Suprapubic skin (tissue), 4 donors: ENCODE data around the gene EPB41L2. TPM values are rescaled to one million over a fixed set of nuclear protein-coding genes. Genes with fewer than 3 reads are reported as not detected.

Source experiments
- DNase-seq, 2 donors: peaks; one replicate each; pipeline ENCODE4 v3.0.0-alpha.2; 2019; ENCODE audit warnings: low spot score in 2 of 2
- H3K27ac ChIP-seq: fragments of 200-600 bp; sonication (generic); one replicate; pipeline ENCODE4 v1.5.1; 2019
- H3K27me3 ChIP-seq: fragments of 200-600 bp; sonication (generic); one replicate; pipeline ENCODE4 v1.5.1; 2019
- H3K36me3 ChIP-seq: fragments of 200-600 bp; sonication (generic); one replicate; pipeline ENCODE4 v1.5.1; 2019
- H3K4me1 ChIP-seq: fragments of 200-600 bp; sonication (generic); one replicate; pipeline ENCODE4 v1.5.1; 2019
- H3K4me3 ChIP-seq: fragments of 200-600 bp; sonication (generic); one replicate; pipeline ENCODE4 v1.5.1; 2019; ENCODE audit warnings: mild to moderate bottlenecking
- H3K9me3 ChIP-seq: fragments of 200-600 bp; sonication (generic); one replicate; pipeline ENCODE4 v1.5.1; 2019
- EP300 ChIP-seq: sonication (generic); formaldehyde crosslinking; IDR thresholded peaks from one replicate; pipeline ENCODE4 v1.6.1; 2017; ENCODE audit warnings: antibody characterized with exemption
- POLR2A ChIP-seq, 2 donors: fragments of 450-650 bp; IDR thresholded peaks; one replicate each; pipeline ENCODE4 v1.6.1; 2017; ENCODE audit warnings: antibody characterized with exemption in 2 of 2, mild to moderate bottlenecking in 2 of 2, moderate library complexity in 2 of 2
- POLR2AphosphoS5 ChIP-seq, 3 donors: sonication (generic); formaldehyde crosslinking; IDR thresholded peaks; one replicate each; pipeline ENCODE4 v1.6.1; 2017; ENCODE audit warnings: antibody characterized with exemption in 3 of 3
- WGBS: methylation state at CpG from one replicate; pipeline ENCODE4 v1.1.5; 2018; 5-methylcytosine and 5-hydroxymethylcytosine counted together
- total RNA-seq, 4 donors: library from RNA; depleted of rRNA; stranded (reverse); fragments of >200 nt; gene quantifications; one replicate each; pipeline ENCODE4 v1.1.0, GENCODE V29; 2016
- TF ChIP-seq, protein P1 (sequence below), 2 donors: fragments of 200-600 bp in 1 of 2; fragments of 450-650 bp in 1 of 2; sonication (generic) in 1 of 2; IDR thresholded peaks; one replicate each; pipeline ENCODE4 v1.5.1; 2016 to 2019; ENCODE audit warnings: antibody characterized with exemption in 2 of 2, mild to moderate bottlenecking in 1 of 2, moderate library complexity in 1 of 2

The EPB41L2 gene
- total RNA-seq, 4 donors from 2014 or later, result 11.4 to 26.8 (median 15.4) TPM

DNA sequence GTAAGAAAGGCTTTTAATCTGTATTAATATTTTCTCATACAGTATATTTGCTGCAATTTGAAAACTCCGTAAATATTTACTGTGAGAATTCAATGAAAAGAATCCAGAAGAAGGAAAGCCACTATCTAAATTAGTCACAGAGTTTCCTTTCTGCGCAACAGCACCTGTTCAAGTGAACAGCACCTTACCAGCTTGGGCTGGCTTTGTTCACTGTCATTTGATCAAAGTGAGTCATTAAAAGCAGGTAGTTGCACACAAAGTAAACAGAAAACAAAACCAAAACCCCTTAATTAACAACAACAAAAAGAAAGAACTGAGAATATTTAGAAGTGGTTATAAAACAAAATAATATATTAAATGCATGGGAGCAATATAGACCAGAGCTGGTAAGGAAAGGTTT lies 223.0 kb downstream of the EPB41L2 start:
- H3K27me3 ChIP-seq, result no peaks in the 10 kb centered on the region
- H3K9me3 ChIP-seq, result no peaks in the 10 kb centered on the region
- H3K36me3 ChIP-seq, result no peaks in the 10 kb centered on the region
- H3K27ac ChIP-seq, result no peak overlapping the region
- peaks cover 8% of the 10 kb centered on the region for H3K4me1 ChIP-seq
- 94% methylated on average over 2 of the region's 2 CpGs for WGBS
- DNase-seq, result no peak
- TF ChIP-seq POLR2A (IDR thresholded peaks at IDR 0.05) (no peak), POLR2AphosphoS5 (IDR thresholded peaks at IDR 0.05) (no peak), EP300 (no peak)
- TF ChIP-seq, protein P1, sequence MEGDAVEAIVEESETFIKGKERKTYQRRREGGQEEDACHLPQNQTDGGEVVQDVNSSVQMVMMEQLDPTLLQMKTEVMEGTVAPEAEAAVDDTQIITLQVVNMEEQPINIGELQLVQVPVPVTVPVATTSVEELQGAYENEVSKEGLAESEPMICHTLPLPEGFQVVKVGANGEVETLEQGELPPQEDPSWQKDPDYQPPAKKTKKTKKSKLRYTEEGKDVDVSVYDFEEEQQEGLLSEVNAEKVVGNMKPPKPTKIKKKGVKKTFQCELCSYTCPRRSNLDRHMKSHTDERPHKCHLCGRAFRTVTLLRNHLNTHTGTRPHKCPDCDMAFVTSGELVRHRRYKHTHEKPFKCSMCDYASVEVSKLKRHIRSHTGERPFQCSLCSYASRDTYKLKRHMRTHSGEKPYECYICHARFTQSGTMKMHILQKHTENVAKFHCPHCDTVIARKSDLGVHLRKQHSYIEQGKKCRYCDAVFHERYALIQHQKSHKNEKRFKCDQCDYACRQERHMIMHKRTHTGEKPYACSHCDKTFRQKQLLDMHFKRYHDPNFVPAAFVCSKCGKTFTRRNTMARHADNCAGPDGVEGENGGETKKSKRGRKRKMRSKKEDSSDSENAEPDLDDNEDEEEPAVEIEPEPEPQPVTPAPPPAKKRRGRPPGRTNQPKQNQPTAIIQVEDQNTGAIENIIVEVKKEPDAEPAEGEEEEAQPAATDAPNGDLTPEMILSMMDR (IDR thresholded peaks at IDR 0.05), result no peak
- no peak overlapping the region for H3K4me3 ChIP-seq

DNA sequence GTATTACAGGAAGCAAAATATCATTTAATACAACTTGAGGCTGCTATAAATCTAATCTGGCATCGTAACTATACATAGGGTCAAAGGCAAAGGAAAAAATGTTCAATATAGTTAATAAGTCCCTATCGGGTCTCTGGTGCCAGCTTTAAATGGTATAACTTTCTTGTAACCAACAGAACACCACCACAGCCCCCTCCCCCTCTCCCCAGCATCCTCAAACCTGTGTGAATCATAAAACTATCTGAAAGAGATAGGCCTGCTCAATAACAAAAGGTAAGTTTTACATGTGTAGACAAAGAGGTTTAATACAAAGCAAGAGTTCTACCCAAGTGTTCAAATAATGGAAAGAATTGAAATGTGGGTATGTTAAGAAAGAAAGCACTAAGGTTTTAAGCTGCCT lies 223.7 kb downstream of the EPB41L2 start:
- WGBS, result 91% methylated on average over 2 of the region's 2 CpGs
- no peak overlapping the region for H3K4me3 ChIP-seq
- TF ChIP-seq POLR2AphosphoS5 (IDR thresholded peaks at IDR 0.05), result no peak

DNA sequence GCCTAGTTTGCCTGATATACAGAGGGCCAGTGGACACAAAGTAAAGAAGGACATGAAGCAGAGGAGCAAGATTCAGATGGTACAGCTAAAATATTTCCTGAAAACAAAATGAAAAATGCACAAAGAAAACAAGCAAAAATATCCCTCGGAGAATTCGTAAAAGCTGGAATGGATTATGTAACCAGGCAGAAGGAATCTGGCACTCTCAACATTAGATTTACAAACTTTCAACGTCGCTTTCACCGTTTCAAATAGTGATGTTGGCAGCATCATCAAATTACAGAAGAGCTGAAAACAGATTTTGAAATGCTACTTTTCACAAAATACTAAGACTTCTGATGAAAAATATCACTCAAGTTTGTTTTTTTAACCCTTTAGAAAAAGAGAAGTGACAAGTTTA lies 224.1 kb downstream of the EPB41L2 start:
- no peak for DNase-seq
- 65% methylated on average over 5 of the region's 5 CpGs for WGBS
- no peak overlapping the region for H3K4me3 ChIP-seq
- H3K27ac ChIP-seq, result no peak overlapping the region
- H3K4me1 ChIP-seq, result peaks cover 8% of the 10 kb centered on the region
- H3K27me3 ChIP-seq, result no peaks in the 10 kb centered on the region
- no peaks in the 10 kb centered on the region for H3K36me3 ChIP-seq
- no peaks in the 10 kb centered on the region for H3K9me3 ChIP-seq
- no peak for TF ChIP-seq POLR2AphosphoS5 (IDR thresholded peaks at IDR 0.05)
- no peak for TF ChIP-seq POLR2A (IDR thresholded peaks at IDR 0.05)
- TF ChIP-seq EP300, result no peak

More for the DNA sequence above, 223.7 kb downstream of the EPB41L2 start:
- Histone ChIP-seq H3K9me3 (no peaks in the 10 kb centered on the region), H3K27me3 (no peaks in the 10 kb centered on the region), H3K27ac (no peak overlapping the region), H3K4me1 (peaks cover 8% of the 10 kb centered on the region), H3K36me3 (no peaks in the 10 kb centered on the region)
- no peak for DNase-seq

GRCh38 chr6:130838250-130838860 lies 224.7 kb downstream of the EPB41L2 start:
- no peak for TF ChIP-seq POLR2AphosphoS5 (IDR thresholded peaks at IDR 0.05)
- no peak for TF ChIP-seq POLR2A (IDR thresholded peaks at IDR 0.05)
- no peak for TF ChIP-seq EP300
- TF ChIP-seq, protein P1 (IDR thresholded peaks at IDR 0.05), result no peak
- no peak for DNase-seq
- Histone ChIP-seq H3K4me3 (no peak overlapping the region), H3K9me3 (no peaks in the 10 kb centered on the region), H3K4me1 (peaks cover 8% of the 10 kb centered on the region), H3K27ac (no peak overlapping the region), H3K36me3 (no peaks in the 10 kb centered on the region), H3K27me3 (no peaks in the 10 kb centered on the region)
- WGBS, result 84% methylated on average over 6 of the region's 6 CpGs

- DNase-seq, result no peak
- no peaks in the 10 kb centered on the region for H3K36me3 ChIP-seq
- H3K4me1 ChIP-seq, result peaks cover 8% of the 10 kb centered on the region
- H3K27ac ChIP-seq, result no peak overlapping the region
- TF ChIP-seq EP300, result no peak
- TF ChIP-seq, protein P1 (IDR thresholded peaks at IDR 0.05), result no peak
- TF ChIP-seq POLR2A (IDR thresholded peaks at IDR 0.05), result no peak
- no peak for TF ChIP-seq POLR2AphosphoS5 (IDR thresholded peaks at IDR 0.05)
- no peak overlapping the region for H3K4me3 ChIP-seq
- no peaks in the 10 kb centered on the region for H3K9me3 ChIP-seq
- H3K27me3 ChIP-seq, result no peaks in the 10 kb centered on the region
Measured at GRCh38 chr6:130837067-130837466, 226.0 kb downstream of the EPB41L2 start.

- Histone ChIP-seq H3K4me3 (no peak overlapping the region), H3K9me3 (no peaks in the 10 kb centered on the region), H3K27me3 (no peaks in the 10 kb centered on the region), H3K4me1 (peaks cover 8% of the 10 kb centered on the region), H3K27ac (no peak overlapping the region), H3K36me3 (no peaks in the 10 kb centered on the region)
- no peak for DNase-seq
- WGBS, result 50% methylated on average over 3 of the region's 3 CpGs
- TF ChIP-seq POLR2A (IDR thresholded peaks at IDR 0.05) (no peak), POLR2AphosphoS5 (IDR thresholded peaks at IDR 0.05) (no peak), EP300 (no peak)
- TF ChIP-seq, protein P1 (IDR thresholded peaks at IDR 0.05), result no peak
Measured at GRCh38 chr6:130836055-130836640, 226.9 kb downstream of the EPB41L2 start.
